HG03575 (cell line): Measurements from ENCODE around the gene RASSF8.

Experiments used
- ATAC-seq: cut with Tn5 transposase; IDR thresholded peaks from one replicate; pipeline ENCODE4 v1.9.1; 2021; ENCODE audit not compliant: unreplicated experiment, insufficient number of reproducible peaks, low FRiP score; ENCODE audit errors: extremely low read depth

Gene RASSF8

DNA sequence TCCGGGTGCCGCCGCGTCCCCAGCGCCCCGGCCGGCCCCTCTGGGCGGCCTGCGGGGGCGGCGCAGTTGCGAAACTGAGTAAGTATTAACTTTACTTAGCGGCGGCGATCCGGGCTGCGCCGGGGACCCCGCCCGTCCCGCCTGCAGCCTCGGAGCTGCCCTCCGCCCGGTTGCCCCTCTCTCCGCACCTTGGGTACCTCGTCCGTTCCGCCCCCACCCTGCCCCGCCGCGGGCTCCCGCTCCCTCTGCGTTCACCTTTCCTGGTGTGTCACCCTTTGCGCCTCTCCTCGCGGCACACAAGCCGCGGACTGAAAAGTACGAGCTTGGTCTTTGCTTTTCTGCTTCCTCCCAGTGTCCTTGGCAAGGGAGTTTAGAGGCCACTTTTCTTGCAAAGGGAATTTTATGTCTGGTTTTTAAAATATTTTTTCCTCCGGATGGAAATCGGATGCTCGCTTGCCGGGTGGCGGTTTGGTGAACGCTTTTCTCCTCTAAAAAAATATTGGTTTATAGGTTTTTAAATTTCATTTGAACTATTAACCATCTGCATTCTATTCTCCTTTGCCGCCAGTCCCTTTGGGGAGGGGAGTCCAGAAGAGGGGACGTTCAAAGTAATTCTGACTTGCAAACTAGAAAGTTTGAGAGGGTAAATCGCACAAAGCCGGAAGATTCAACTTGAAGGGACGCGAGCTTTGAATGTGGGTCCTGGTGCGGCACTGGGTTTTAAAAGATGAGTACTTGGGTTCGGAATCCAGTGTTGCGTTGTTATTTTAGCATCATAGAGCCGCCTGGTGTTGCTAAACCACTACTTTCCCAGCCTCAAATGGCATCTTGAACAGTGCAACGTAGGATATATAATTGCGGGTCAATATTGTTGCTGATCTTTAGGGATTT lies 834 bp downstream of the RASSF8 start:
- no peak for ATAC-seq

DNA sequence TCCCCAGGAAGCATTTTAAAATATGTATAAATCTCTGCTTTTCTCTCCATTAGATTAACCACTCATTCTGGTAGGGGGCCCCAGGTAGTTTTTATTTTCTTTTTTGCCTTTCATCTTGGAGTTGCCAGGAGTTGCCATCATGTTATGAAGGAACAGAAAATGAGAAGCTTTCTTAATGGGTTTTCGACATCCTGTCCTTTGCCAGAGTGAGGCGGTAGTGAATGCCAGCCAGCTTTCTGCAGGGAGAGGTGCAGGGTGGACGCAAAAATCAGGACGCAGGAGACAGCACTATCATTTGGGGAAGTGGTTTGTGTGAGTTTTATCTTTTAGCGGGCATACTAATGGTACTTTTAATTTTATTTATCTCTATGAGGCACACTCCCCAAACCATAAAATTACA lies 1.7 kb downstream of the RASSF8 start:
- ATAC-seq, result no peak

DNA sequence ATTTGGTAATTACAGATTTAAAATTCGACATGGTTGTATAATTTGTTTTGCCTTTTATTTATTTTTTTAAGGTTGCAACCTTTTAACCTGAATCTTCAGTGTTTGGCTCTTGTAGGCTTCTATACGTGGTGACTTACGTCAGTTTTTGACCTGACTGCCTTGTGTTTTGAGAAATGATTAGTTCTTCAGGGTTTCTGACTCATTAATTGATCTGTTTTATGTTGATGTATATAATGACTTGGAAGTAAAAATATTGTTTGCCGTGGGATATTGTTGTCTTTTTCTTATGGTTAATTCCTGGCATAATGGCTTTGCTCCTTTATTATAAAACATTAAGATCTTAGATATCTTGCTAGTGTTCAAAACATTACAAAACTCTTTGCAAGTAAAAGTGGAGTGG lies 2.5 kb downstream of the RASSF8 start:
- no peak for ATAC-seq

DNA sequence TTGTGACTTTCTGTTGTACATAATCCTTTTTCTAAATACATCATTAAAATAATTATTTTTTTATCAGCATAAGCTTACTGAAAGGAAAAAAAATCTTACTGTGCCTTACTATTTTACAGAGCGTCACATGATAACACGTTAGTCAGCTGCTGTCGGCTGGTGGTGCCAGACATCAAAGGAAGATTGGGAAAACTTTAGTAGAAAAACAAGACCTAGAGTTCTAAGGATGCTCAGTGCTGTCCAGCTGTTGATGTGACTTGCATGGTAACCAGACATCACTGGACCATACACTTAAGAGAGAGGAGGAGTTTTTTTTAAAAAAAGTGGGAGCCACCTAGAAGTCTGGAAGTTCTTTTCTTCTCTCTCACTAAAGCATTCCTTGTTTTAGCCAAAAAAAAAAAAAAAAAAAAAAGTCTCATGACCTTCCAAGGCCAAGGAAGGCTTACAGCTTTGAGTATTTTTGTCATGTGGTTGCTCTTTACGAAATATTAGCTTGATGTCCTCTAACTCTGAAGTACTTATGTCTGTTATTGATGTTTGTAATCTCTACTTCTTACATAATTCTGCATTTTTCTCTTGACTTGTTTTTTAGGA lies 4.5 kb downstream of the RASSF8 start:
- ATAC-seq, result no peak

DNA sequence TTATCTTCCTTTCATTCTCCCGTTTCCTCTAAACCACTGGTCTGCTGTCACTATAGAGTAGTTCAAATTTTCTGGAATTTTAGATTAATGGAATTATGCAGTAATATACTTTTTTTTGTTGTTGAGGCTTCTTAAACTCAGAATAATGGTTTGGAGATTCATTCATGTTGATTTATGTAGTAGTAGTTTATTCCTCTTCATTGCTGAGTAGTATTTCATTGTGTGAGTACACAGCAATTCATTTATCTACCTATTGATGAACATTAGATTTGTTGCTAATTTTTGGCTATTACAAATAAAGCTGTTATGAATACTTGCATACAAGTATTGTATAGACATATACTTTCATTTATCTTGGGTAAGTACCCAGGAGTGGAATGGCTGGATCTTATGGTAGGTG lies 7.2 kb downstream of the RASSF8 start:
- no peak for ATAC-seq

DNA sequence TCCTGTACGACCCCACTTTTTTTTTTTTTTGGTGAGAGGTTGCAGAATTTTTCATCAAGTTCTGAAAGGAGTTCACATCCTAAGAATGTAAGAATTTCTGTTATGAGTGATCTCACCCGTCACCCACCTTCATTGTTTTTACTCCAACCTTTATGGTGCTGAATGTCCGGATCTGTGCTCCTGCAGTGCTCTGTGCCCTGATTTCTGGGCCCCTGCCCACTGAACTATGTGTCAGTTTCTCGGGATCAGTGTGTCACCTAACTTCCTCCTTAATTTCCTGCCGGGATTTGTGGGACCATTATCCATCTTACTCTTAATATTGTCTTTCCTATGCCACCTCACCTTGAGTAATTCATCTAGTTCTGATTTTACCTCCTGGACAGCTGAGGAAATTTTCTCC lies 11.6 kb downstream of the RASSF8 start:
- no peak for ATAC-seq

DNA sequence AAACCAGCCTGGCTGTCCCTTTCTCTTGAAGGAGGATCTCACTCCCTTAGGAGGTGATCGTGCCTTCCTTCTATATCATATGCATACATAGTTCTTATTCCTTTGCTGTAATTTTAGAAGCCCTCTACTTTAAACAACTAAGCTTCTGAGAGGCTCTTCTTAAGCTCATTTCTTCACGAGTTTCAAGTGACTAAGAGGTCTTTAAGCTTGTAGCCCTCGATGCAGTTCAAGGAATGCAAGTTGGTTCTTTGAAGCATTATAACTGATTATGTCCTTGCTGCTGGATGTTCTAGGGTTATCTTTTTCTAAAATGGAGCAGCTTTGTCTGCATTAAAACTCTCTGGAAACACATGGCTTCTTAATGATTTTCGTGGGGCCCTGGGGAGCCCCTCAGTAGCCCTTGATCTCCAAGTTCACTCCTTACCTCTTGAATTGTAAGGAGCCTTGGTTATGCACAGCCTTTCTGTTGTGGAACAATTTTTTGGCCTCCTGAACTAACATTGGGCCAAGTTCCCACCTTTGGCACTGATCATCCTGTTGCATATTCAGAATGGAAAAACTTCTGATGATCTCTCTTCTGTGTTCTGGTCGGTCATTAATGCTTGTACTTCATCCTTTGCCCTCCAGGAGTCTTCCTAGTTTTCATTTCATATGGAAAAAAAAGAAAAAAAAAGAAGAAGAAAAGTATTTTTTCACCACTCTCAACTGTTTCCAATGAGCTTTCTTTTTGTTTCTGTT lies 12.6 kb downstream of the RASSF8 start:
- ATAC-seq, result no peak

DNA sequence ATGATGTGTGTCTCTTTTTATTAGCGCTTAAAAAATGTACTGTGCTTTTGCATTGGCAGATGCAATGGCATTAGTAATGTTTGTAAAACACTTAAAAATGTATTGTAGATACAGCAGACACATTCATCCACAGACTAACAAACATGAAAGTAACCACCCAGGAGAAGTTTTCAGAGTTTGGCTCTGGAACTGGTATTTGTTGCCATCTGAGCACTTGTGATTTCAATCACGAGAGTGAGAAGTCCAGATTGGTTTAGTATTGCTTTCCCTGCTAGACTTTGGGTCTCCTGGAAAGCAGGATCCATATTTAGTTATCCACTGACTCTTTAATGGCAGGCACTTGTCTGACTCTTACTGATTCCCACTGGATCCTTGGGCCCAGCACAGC lies 13.2 kb downstream of the RASSF8 start:
- ATAC-seq, result no peak

DNA sequence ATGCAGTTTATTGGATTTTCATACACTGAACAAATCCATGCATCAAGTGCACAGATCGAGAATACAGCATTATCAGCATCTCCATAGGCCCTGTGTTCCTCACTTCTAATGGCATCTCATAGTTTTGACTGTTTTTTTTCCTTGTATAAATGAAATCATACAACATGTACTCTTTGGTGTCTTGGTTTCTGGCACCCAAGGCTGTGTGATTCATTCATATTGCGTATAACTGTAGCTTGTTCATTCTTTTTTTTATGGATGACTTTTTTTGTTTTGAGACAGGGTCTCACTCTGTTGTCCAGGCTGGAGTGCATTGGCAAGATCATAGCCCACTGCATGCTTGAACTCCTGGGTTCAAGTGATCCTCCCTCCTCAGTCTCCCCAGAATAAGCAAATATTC lies 14.3 kb downstream of the RASSF8 start:
- ATAC-seq, result no peak

DNA sequence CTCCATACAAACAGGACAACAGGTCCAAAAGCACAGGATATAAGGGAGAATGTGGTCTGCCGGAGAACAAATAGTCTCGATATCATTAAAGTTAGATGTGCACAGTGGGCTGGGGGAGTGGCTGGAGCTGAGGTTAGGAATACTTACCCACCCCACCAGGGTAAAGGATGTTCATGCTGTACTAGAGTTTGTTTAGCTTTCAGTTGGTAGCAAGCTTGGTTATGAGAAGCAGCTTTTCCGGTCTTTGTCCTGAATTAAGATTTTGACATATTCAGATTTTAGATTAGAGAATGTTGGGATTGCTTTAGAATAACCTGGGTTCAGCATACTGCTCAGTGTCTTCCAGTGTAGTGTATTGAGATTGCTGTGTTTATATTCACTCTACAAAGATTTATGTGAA lies 16.7 kb downstream of the RASSF8 start:
- no peak for ATAC-seq

DNA sequence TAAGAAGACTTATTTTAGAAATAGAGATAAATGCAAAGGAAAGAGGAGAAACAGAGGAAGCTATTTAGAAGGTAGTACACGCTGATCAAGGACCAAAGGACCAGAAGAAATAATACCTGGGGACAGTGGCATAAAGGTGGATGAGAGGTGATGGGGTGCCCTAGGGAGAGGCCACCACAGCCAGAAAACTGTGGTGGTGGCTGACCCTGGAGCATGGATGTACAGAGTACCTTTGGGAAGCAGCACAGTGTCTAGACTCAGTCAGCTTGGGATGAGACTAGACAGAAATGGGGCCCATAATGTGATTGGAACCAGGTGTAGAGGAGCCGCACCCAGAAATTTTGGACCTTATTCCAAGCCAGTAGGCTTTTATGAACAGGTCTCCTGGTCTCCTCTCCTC lies 17.2 kb downstream of the RASSF8 start:
- ATAC-seq, result no peak

DNA sequence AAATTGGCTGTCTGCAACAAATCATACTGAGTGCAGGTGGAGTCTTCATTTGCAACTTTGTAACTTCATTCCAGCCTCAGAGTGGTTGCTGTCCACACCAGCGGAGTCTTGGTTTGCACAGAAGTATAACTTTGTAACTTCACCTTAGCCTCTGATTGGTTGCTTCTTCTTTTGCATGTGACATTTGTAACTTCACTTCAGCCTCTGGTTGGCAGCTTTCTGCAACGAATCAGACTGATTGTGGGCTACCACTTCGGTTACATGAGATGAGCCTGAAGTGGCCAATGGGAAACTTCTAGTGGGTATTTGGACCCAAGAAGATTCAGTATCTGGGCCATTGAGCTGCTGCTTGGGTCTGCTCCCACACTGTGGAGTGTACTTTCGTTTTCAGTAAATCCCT lies 17.8 kb downstream of the RASSF8 start:
- ATAC-seq, result no peak

DNA sequence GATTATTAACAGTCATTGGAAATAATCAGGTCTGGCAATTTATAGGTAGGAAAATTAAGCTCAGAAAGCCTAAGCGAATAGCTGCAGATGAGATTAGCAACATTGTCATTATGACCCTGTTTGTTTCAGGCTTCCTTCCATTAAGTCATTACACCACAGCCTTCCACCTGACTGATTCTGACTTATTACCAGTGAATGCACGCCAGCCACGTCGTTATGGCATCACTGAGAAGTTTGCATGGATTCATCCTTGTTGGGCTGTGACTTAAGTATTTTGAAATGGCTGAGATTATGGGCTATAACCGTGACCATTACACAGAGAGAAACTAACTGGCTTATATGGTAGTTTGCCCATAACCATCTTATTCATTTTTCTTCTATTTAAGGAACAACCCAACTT lies 18.6 kb downstream of the RASSF8 start:
- no peak for ATAC-seq

DNA sequence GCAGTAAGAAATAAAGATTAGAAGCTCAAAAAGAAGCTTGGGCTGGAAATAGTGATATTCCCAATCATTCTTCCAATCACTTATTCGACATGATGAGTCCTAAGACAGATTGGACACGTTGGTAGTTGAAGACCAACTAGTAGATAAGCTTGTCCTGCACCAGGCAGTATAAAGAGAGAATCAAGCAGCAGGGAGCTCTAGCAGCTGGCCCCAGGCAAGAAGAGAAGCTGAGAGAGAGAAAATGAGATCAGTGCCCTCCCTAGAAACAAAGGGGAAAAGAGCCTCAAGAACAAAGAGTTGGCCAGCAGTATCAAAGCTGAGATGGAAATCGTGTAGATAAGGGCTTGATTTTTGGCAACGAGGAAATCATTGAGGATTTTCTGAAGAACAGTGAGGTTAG lies 20.6 kb downstream of the RASSF8 start:
- ATAC-seq, result no peak

DNA sequence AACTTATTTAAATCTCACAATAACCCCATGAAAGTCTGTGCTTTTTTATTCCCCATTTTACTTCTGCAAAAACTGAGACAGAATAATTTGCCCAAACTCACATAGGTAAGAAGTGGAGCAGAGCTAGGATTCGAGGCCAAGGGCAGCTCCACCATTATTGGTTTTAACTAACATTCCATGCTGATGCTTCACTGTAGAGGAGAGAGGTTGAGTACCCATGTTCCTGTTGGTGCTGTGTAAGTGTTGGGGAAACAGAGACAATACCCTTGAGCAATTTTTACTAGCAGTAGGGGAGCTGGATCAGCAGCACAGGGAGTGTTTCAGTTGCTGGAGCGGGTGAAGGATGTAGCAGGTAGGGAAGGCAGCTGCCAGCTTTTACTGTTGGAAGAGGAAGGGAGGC lies 21.1 kb downstream of the RASSF8 start:
- ATAC-seq, result no peak

DNA sequence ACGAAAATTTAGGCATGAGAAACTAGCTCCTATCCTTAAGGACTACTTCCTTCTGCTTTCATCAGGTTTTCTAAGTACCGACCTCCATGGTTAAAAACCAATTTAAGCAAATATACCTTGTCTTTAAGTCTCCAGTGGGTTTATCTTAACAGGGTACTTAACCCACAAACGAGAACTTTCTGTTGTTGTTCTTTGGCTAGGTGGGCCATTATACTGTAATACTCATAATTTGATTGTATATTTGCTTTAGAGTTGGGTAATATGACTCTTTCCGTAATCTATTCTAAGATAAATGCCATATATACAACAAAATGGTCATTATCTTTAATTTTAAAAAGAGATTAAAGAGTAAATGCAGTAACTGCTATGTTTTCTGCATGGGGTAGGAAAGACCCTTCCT lies 21.6 kb downstream of the RASSF8 start:
- no peak for ATAC-seq

DNA sequence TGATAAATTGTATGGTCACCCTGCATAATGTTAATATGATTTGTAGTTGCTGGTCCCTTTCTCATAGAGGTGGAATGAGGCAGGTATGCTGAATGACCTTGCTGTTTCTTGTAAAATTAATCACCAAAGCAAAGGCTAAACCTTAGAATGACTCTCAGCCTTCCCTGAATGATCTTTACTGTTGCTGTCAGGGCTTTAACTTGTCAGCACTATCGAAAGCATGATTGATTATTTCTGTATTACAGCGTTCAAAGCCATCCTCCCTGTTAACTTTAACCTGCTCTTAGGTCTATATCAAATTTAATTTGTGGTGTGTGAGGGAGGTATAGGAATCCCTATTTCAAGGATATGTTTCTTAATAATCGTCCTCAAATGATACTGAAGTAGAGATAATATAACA lies 23.1 kb downstream of the RASSF8 start:
- no peak for ATAC-seq

DNA sequence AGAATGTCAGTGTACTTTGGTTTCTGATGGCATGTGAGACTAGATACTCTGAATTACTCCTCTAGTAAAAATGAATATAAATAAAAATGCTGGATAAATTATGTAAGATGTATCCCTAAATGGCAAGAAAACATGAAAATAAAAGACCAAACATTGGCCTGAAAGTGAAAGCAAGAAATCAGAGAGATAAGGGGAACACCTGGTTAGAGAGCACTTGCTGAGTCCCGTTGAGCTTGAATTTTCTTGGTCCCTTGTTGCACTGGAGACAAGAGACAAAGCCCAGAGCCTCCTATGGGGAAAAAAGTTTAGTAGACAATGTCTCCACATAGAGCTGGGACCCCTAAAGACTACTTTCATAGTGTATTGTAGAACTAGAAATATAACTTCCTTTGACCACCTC lies 23.9 kb downstream of the RASSF8 start:
- no peak for ATAC-seq

DNA sequence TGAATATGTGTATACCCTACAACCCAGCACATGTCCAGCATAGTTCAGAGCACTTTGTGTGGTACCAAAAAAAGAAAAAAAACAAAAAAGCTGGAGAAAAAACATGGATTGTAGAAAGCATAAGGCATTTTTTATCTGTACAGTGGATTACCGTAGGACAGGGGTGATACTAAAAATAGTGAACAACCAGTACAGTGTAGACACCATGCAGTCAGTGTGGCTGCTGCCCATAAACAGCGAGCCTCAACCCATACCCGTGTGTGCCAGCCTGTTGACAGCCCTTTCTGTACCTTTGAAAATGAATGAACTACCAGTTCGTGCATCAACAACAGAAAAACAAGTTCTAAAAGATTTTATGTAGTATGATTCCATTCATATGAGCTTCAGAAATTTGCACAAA lies 25.1 kb downstream of the RASSF8 start:
- ATAC-seq, result no peak

DNA sequence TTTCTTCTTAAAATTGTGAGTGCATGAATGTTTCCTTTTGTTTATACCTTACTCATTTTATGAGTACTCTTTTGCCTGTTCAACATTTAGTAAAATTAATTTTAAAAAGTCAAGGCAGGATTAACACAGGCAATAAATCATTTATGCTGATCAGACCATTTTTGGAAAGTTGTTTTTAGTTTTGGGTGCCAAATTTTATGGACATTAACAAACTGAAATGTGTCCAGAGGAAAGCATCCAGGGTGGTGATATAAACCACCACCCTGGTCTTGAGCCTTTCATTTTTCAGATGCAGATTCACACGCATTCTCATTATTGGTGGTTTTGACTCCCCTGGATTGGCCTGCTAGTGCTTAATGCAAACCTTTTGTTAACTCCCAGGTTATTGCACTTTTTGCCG lies 26.3 kb downstream of the RASSF8 start:
- no peak for ATAC-seq
